ENCODE results near the gene TMEM125. TPM values are rescaled to one million over a fixed set of nuclear protein-coding genes. Genes with fewer than 3 reads are reported as not detected.
A peak's percentile ranks its signal among the peaks of the same experiment; 100 is the strongest.

The TMEM125 gene
- total and polyA plus RNA-seq, 2 experiments from 2014 or later = not detected

DNA sequence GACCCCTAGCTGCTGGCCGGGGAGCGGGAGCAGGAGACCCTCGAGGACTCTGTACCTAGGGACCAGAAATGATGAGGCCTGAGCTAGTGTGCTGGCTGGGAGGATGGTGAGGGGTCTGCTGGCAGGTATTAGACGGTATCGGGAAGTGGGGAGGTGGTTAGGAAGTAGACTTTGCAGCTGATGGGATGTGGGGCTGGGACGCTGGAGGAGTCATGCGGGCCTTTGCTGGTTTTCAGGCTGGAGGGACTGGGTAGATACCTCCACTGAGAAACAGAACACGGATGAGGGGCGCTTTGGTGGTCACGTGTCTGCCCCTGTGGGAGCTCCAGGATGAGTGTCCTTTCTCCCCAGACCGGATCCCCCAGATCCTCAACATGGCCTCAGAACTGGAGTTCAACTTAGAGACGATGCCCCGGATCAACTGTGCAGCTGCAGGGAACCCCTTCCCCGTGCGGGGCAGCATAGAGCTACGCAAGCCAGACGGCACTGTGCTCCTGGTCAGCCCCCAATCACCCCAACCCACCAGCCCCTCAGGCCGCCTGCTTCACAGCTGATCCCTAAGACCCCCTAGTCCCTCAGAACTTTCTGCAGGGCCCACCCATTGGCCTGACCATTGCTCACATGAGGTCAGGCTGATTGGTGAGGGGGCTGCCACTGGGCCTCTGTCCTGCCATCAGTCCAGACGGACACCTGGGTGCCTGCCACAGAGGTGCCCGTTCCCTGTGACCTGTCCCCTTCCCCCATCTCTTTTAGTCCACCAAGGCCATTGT lies 39.0 kb downstream of the TMEM125 start:
- Histone ChIP-seq H3K4me1 (ENCODE audit: insufficient read depth) (no peaks in the 10 kb centered on the region), H4K20me1 (ENCODE audit: insufficient read depth) (no peaks in the 10 kb centered on the region), H3K27me3 (replicated peaks; ENCODE audit: insufficient read depth) (no peaks in the 10 kb centered on the region; the same call in none of the 2 replicates), H3K79me2 (ENCODE audit: insufficient read depth) (no peaks in the 10 kb centered on the region), H3K36me3 (ENCODE audit: low read depth) (no peaks in the 10 kb centered on the region), H3K4me2 (ENCODE audit: unreplicated experiment) (no peak overlapping the region), H3K9ac (no peak overlapping the region), H2AFZ (no peak overlapping the region), H3K9me2 (ENCODE audit: insufficient read depth) (no peaks in the 10 kb centered on the region), H3K27ac (no peak overlapping the region), H3F3A (ENCODE audit: insufficient read depth) (no peaks in the 10 kb centered on the region), H3K4me3 (no peak overlapping the region), H3K9me3 (ENCODE audit: low read depth) (no peaks in the 10 kb centered on the region)
- in situ Hi-C loops (cut with MboI) = no loop called here
- WGBS, 2 experiments (ENCODE audit: low coverage in 1 of 2, low lambda C conversion rate in 2 of 2, missing lambda C conversion rate in 2 of 2) = 85 to 87% methylated on average over 19 to 20 of the region's 20 CpGs
- TF ChIP-seq EZH2 (IDR thresholded peaks at IDR 0.05; ENCODE audit: insufficient read depth, poor library complexity, severe bottlenecking) (no peak), EZH2phosphoT487 (IDR thresholded peaks at IDR 0.05; ENCODE audit: insufficient read depth, low read depth) (no peak)
- DNase-seq = no peak

DNA sequence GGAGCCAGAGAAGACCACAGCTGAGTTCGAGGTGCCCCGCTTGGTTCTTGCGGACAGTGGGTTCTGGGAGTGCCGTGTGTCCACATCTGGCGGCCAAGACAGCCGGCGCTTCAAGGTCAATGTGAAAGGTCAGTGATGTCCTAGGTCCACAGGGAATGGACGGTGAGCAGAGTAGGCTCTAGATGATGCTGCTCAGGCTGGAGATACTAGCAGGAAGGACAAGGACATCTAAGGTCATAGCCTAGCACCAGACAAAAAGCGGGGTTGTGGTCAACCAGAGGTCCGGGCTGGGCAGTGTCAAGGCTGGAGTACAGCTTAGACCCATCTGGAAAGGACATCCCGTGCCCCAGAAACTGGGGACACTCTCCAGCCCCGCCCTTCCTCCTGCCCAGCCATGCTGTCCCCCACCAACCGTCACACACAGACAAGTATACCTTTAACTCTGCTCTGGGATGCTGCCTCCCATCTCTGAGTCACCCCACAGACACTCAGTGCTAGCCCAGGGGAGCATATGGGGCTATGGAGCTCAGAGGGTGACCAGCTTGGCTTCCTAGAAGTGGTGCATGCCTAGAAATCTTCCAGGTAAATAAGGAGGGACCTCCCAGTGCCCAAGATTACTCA lies 39.7 kb downstream of the TMEM125 start:
- H3K9me2 ChIP-seq (ENCODE audit: insufficient read depth) = no peaks in the 10 kb centered on the region
- DNase-seq = peak; percentile 42
- no peaks in the 10 kb centered on the region for H3F3A ChIP-seq (ENCODE audit: insufficient read depth)
- no peaks in the 10 kb centered on the region for H3K9me3 ChIP-seq (ENCODE audit: low read depth)
- 86 to 87% methylated on average over 13 of the region's 13 CpGs for WGBS, 2 experiments (ENCODE audit: low coverage in 1 of 2, low lambda C conversion rate in 2 of 2, missing lambda C conversion rate in 2 of 2)
- no peak overlapping the region for H2AFZ ChIP-seq
- in situ Hi-C loops (cut with MboI) = no loop called here
- H3K79me2 ChIP-seq (ENCODE audit: insufficient read depth) = no peaks in the 10 kb centered on the region
- H3K36me3 ChIP-seq (ENCODE audit: low read depth) = no peaks in the 10 kb centered on the region
- H3K27me3 ChIP-seq (replicated peaks; ENCODE audit: insufficient read depth) = no peaks in the 10 kb centered on the region; the same call in none of the 2 replicates
- no peaks in the 10 kb centered on the region for H4K20me1 ChIP-seq (ENCODE audit: insufficient read depth)
- no peaks in the 10 kb centered on the region for H3K4me1 ChIP-seq (ENCODE audit: insufficient read depth)
- TF ChIP-seq EZH2phosphoT487 (IDR thresholded peaks at IDR 0.05; ENCODE audit: insufficient read depth, low read depth) (no peak), EZH2 (IDR thresholded peaks at IDR 0.05; ENCODE audit: insufficient read depth, poor library complexity, severe bottlenecking) (no peak)
- H3K4me2 ChIP-seq (ENCODE audit: unreplicated experiment) = no peak overlapping the region
- H3K9ac ChIP-seq = no peak overlapping the region
- no peak overlapping the region for H3K4me3 ChIP-seq
- H3K27ac ChIP-seq = no peak overlapping the region

DNA sequence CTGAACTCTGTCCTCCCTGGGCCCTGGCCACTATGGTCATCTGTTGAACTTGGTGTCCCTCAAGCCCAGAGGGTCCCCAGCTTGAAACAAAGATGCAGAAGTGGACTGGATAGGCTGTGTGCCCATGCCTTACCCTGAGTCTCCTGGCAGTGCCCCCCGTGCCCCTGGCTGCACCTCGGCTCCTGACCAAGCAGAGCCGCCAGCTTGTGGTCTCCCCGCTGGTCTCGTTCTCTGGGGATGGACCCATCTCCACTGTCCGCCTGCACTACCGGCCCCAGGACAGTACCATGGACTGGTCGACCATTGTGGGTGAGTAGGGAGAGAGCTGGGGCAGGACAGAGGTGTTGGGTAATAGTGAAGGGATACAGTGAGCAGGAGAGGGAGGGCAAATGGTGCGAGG lies 41.7 kb downstream of the TMEM125 start:
- no peak overlapping the region for H3K9ac ChIP-seq
- no peaks in the 10 kb centered on the region for H3K36me3 ChIP-seq (ENCODE audit: low read depth)
- TF ChIP-seq EZH2 (IDR thresholded peaks at IDR 0.05; ENCODE audit: insufficient read depth, poor library complexity, severe bottlenecking) = no peak
- H3K4me2 ChIP-seq (ENCODE audit: unreplicated experiment) = no peak overlapping the region
- DNase-seq = no peak
- H4K20me1 ChIP-seq (ENCODE audit: insufficient read depth) = no peaks in the 10 kb centered on the region
- H3K27ac ChIP-seq = no peak overlapping the region
- no peaks in the 10 kb centered on the region for H3K79me2 ChIP-seq (ENCODE audit: insufficient read depth)
- no peak overlapping the region for H2AFZ ChIP-seq
- in situ Hi-C loops (cut with MboI) = no loop called here
- H3K27me3 ChIP-seq (replicated peaks; ENCODE audit: insufficient read depth) = no peaks in the 10 kb centered on the region; the same call in none of the 2 replicates
- no peaks in the 10 kb centered on the region for H3K4me1 ChIP-seq (ENCODE audit: insufficient read depth)
- 74 to 77% methylated on average over 9 of the region's 9 CpGs for WGBS, 2 experiments (ENCODE audit: low coverage in 1 of 2, low lambda C conversion rate in 2 of 2, missing lambda C conversion rate in 2 of 2)
- no peaks in the 10 kb centered on the region for H3K9me2 ChIP-seq (ENCODE audit: insufficient read depth)
- H3K4me3 ChIP-seq = no peak overlapping the region
- H3F3A ChIP-seq (ENCODE audit: insufficient read depth) = no peaks in the 10 kb centered on the region
- no peaks in the 10 kb centered on the region for H3K9me3 ChIP-seq (ENCODE audit: low read depth)

DNA sequence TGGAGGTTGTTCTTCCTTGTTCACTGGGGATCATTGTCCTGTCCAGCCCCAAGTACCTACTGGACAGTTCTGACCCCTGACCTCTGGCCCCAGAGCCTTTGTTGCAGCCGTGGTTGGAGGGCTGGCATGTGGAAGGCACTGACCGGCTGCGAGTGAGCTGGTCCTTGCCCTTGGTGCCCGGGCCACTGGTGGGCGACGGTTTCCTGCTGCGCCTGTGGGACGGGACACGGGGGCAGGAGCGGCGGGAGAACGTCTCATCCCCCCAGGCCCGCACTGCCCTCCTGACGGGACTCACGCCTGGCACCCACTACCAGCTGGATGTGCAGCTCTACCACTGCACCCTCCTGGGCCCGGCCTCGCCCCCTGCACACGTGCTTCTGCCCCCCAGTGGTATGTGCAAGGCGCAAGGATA lies 42.4 kb downstream of the TMEM125 start:
- Histone ChIP-seq H3F3A (ENCODE audit: insufficient read depth) (no peaks in the 10 kb centered on the region), H3K27me3 (replicated peaks; ENCODE audit: insufficient read depth) (no peaks in the 10 kb centered on the region; the same call in none of the 2 replicates), H3K36me3 (ENCODE audit: low read depth) (no peaks in the 10 kb centered on the region), H3K4me3 (no peak overlapping the region), H3K9me2 (ENCODE audit: insufficient read depth) (no peaks in the 10 kb centered on the region), H3K9ac (no peak overlapping the region), H4K20me1 (ENCODE audit: insufficient read depth) (no peaks in the 10 kb centered on the region), H2AFZ (no peak overlapping the region), H3K4me1 (ENCODE audit: insufficient read depth) (no peaks in the 10 kb centered on the region), H3K9me3 (ENCODE audit: low read depth) (no peaks in the 10 kb centered on the region), H3K79me2 (ENCODE audit: insufficient read depth) (no peaks in the 10 kb centered on the region), H3K4me2 (ENCODE audit: unreplicated experiment) (no peak overlapping the region), H3K27ac (no peak overlapping the region)
- 85% methylated on average over 18 to 19 of the region's 19 CpGs for WGBS, 2 experiments (ENCODE audit: low coverage in 1 of 2, low lambda C conversion rate in 2 of 2, missing lambda C conversion rate in 2 of 2)
- no peak for DNase-seq
- TF ChIP-seq EZH2phosphoT487 (IDR thresholded peaks at IDR 0.05; ENCODE audit: insufficient read depth, low read depth) (no peak), EZH2 (IDR thresholded peaks at IDR 0.05; ENCODE audit: insufficient read depth, poor library complexity, severe bottlenecking) (no peak)
- in situ Hi-C loops (cut with MboI) = no loop called here

Measured in GM23248 (cell line).